ENCODE results near the gene SPDYE1.
A peak's percentile ranks its signal among the peaks of the same experiment; 100 is the strongest.
"Not testable (repeated sequence)": the region's sequence is repeated elsewhere in the genome, so short reads cannot be mapped to it uniquely, and the experiment has no call there.

The SPDYE1 gene

GRCh38 chr7:43992896-43993295 lies 4.8 kb upstream of the SPDYE1 start:
- DNase-seq (ENCODE audit: low read depth, low spot score): peak; percentile 14

DNA sequence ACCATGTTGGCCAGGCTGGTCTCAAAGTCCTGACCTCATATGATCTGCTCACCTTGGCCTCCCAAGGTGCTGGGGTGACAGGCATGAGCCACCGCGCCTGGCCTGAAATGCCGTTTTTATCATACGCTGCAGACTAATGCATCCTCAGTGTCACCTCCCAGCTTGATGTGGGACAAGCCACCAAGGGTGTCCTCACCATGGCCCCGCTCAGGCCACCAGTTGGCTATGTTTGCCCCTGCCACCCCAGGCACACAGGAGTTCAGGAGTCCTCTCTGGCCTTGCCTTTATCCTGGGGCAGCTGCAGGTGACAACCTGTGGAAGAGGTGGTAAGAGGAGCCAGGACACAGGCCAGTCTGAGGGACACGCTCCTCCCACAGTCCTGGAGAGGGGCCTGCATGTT lies 3.0 kb upstream of the SPDYE1 start:
- not testable (repeated sequence) for DNase-seq (ENCODE audit: low read depth, low spot score)

DNA sequence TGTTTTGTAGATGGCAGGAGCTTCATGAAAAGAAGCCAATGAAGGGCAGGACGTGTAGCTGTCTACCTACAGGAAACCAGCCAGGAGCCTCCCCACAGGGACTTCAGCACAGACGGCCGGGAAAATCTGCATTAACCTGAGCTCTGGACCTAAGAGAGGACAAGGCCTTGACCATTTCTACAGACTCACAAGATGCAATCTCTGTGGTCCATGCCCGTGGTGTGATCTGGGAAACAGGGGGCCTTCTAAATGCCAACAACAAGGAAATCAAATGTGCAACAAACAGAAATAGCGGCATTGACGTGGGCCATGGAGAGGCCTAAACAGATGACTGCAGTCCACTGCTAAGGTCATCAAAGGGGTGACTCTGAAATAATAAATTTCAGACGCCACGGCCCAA lies 14.4 kb downstream of the SPDYE1 start:
- DNase-seq (ENCODE audit: low read depth, low spot score): not testable (repeated sequence)

GRCh38 chr7:44015090-44015489 lies 17.4 kb downstream of the SPDYE1 start:
- peak; percentile 70 for DNase-seq (ENCODE audit: low read depth, low spot score)

- DNase-seq (ENCODE audit: low read depth, low spot score): peak; percentile 99
Measured at GRCh38 chr7:44018857-44019807, 21.4 kb downstream of the SPDYE1 start.

- not testable (repeated sequence) for DNase-seq (ENCODE audit: low read depth, low spot score)
Measured at GRCh38 chr7:44019825-44020224, 22.1 kb downstream of the SPDYE1 start.

GRCh38 chr7:44022069-44022468 lies 24.4 kb downstream of the SPDYE1 start:
- not testable (repeated sequence) for DNase-seq (ENCODE audit: low read depth, low spot score)

DNA sequence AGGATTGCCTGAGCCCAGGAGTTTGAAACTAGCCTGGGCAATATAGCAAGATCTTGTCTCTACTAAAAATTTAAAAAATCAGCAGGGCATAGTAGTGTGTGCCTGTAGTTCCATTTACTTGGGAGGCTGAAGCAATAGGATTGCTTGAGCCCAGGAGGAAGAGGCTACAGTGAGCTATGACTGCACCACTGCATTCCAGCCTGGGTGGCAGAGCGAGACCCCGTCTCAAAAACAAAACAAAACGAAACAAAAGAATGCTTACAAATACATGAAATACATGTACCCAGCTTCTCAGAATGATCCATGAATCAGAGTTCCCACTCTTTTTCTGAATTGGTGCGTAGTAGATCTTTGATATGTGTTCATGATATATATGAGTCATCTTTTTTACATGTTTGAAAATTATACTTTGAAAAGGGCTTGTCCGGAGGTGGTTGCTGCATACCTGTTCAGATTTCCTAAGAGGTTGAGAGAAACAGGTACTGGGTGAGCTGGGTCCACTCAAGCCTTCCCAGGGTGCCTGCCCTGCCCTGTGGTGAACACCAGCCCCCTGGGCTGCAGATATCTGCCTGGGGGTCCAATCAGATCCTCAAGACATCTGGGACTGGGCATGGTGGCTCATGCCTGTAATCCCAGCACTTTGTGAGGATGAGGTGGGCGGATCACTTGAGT lies 25.2 kb downstream of the SPDYE1 start:
- not testable (repeated sequence) for DNase-seq (ENCODE audit: low read depth, low spot score)

DNA sequence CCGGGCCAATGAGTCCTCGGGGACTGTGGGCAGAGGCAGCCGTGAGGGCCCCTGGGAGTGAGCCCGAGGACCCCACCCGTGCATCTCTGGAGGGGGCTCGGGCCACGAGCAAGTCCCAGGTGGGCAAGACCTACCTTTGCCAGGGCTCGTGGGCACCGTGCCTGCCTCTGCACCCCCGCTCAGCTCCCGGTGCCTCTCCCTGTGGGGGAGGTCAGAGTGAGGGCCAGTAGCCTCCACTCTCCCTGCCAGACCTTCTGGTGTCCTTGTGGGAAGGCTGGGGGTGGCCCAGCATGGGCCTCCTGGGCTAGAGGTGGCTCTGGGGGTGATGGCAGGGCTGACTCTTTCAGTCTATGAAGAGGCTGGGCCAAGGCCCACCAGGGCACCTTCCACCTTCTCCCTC lies 31.7 kb downstream of the SPDYE1 start:
- DNase-seq (ENCODE audit: low read depth, low spot score): not testable (repeated sequence)

- DNase-seq (ENCODE audit: low read depth, low spot score): not testable (repeated sequence)
Measured at GRCh38 chr7:44030029-44030428, 32.3 kb downstream of the SPDYE1 start.

- not testable (repeated sequence) for DNase-seq (ENCODE audit: low read depth, low spot score)
Measured at GRCh38 chr7:44031319-44031718, 33.6 kb downstream of the SPDYE1 start.

- DNase-seq (ENCODE audit: low read depth, low spot score): not testable (repeated sequence)
Measured at GRCh38 chr7:44032031-44032430, 34.3 kb downstream of the SPDYE1 start.

GRCh38 chr7:44033971-44034844 lies 36.5 kb downstream of the SPDYE1 start:
- not testable (repeated sequence) for DNase-seq (ENCODE audit: low read depth, low spot score)

DNA sequence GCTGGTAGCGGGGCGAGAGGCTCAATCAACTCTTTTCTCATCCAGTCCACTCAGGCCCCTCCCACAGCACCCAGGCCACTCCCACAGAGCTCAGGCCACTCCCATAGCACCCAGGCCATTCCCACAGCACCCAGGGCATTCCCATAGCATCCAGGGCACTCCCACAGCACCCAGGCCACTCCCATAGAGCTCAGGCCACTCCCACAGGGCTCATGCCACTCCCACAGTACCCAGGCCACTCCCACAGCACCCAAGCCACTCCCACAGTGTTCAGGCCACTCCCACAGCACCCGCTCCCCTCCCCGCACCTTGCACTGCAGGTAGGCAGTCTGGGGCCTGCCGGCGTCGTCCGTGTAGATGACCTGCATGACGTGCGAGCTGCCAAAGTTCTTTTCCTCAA lies 38.7 kb downstream of the SPDYE1 start:
- DNase-seq (ENCODE audit: low read depth, low spot score): peak; percentile 16

- not testable (repeated sequence) for DNase-seq (ENCODE audit: low read depth, low spot score)
Measured at GRCh38 chr7:44037951-44038350, 40.3 kb downstream of the SPDYE1 start.

DNA sequence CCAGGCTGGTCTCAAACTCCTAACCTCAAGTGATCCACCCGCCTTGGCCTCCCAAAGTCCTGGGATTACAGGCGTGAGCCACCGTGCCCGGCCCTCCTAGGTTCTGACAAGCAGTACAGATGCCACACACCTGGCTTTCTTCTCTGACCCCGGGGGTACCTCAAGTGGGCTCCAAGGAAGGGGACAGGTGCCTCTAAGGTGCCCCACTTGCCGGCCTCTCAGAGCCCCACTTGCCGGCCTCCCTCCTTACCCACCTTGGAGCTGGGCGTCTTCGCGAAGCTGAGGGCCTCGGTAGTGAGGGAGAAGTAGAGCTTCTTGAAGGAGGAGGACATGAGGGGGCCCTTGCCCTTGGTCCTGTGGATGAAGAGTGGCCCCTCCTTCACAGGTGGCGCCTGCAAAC lies 40.9 kb downstream of the SPDYE1 start:
- not testable (repeated sequence) for DNase-seq (ENCODE audit: low read depth, low spot score)

- DNase-seq (ENCODE audit: low read depth, low spot score): peak; percentile 32
Measured at GRCh38 chr7:44038961-44039558, 41.4 kb downstream of the SPDYE1 start.

GRCh38 chr7:44039800-44040492 lies 42.2 kb downstream of the SPDYE1 start:
- not testable (repeated sequence) for DNase-seq (ENCODE audit: low read depth, low spot score)

DNA sequence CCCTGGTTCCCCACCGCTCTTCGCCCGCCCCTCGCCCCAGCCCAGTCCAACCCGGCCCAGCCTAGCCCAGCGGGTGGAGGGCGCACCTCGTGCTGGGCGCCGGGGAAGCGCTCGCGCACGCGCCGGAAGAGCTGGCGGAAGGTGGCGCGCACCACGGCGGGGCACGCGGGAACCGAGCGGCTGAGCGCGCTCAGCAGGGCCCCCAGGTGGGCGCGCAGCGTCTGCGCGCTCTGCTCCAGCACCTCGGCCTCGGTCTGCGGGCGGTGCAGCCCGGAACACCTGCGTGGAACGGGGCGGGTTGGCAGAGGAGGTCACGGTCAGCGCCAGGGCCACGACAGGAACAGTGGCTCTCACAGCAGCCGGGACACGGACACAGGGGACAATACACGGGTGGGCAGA lies 42.8 kb downstream of the SPDYE1 start:
- DNase-seq (ENCODE audit: low read depth, low spot score): peak; percentile 23

DNA sequence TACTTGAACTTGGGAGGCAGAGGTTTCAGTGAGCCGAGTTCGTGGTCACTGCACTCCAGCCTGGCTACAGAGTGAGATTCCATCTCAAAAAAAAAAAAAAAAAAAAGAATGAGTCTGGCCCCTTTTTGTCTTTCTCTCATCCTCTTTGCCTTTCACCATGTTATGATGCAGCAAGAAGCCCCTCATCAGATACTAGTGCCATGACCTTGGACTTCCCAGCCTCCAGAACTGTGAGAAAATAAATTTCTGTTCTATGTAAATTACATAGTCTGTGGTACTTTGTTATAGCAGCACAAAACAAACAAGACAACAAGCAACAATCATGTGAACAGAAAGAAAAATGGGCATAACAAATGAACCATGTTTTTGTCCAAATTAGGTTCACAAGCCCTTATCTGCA lies 44.5 kb downstream of the SPDYE1 start:
- DNase-seq (ENCODE audit: low read depth, low spot score): no peak

GRCh38 chr7:44043902-44044301 lies 46.2 kb downstream of the SPDYE1 start:
- no peak for DNase-seq (ENCODE audit: low read depth, low spot score)
